ENCODE results near the gene GLYATL2. TPM values are rescaled to one million over a fixed set of nuclear protein-coding genes. Genes with fewer than 3 reads are reported as not detected.

The GLYATL2 gene, protein sequence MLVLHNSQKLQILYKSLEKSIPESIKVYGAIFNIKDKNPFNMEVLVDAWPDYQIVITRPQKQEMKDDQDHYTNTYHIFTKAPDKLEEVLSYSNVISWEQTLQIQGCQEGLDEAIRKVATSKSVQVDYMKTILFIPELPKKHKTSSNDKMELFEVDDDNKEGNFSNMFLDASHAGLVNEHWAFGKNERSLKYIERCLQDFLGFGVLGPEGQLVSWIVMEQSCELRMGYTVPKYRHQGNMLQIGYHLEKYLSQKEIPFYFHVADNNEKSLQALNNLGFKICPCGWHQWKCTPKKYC
- 0.44 TPM for total RNA-seq
- long read RNA-seq: 0 reads

DNA sequence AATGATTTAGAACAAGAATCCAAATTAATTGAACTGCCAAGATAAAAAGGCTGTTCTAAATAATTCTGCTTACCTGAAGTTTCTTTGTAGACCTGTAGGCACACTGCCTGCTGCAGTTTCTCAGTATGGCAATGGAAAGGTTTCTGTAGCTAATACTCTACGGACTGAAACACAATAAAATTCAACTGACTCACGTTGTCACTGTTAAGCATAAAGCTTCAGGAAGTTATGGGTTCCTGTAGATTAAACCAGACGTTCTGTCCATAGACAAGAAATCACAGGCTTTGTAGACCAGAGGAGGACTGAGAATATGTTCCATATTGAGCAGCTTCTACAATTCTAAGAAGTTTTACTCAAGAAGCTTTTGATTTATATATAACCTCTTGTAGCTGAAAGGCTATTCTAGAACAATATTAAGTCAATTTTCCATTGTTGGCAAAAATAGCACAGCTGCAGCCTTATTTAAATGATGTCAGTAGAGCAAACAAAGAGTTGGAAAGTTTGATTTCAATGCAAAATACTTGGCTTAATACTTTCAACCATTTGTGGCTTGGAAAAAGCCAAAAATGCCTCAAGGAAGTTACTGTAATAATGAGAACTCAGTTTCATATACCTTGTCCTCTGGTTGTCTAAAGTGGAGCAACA lies at the start of gene GLYATL2:
Gene GLYATL2, minus strand, starts transcription at position 344 of the 645 bp plus-strand sequence. CDS start 5,092 bp downstream, outside the sequence.
- Histone ChIP-seq H3K9me3 (replicated peaks) (peaks cover 15% of the 10 kb centered on the region), H3K36me3 (no peaks in the 10 kb centered on the region), H3K4me1 (no peaks in the 10 kb centered on the region), H3K27ac (replicated peaks) (no peak within 1 kb of the TSS), H3K4me3 (no peak within 1 kb of the TSS), H3K27me3 (ENCODE audit: low read depth) (no peaks in the 10 kb centered on the region)
- intact Hi-C loops (cut with micrococcal nuclease): no loop called here
- DNase-seq: no peak
- TF ChIP-seq, protein P1, sequence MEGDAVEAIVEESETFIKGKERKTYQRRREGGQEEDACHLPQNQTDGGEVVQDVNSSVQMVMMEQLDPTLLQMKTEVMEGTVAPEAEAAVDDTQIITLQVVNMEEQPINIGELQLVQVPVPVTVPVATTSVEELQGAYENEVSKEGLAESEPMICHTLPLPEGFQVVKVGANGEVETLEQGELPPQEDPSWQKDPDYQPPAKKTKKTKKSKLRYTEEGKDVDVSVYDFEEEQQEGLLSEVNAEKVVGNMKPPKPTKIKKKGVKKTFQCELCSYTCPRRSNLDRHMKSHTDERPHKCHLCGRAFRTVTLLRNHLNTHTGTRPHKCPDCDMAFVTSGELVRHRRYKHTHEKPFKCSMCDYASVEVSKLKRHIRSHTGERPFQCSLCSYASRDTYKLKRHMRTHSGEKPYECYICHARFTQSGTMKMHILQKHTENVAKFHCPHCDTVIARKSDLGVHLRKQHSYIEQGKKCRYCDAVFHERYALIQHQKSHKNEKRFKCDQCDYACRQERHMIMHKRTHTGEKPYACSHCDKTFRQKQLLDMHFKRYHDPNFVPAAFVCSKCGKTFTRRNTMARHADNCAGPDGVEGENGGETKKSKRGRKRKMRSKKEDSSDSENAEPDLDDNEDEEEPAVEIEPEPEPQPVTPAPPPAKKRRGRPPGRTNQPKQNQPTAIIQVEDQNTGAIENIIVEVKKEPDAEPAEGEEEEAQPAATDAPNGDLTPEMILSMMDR (IDR thresholded peaks at IDR 0.05; ENCODE audit: borderline replicate concordance): no peak

DNA sequence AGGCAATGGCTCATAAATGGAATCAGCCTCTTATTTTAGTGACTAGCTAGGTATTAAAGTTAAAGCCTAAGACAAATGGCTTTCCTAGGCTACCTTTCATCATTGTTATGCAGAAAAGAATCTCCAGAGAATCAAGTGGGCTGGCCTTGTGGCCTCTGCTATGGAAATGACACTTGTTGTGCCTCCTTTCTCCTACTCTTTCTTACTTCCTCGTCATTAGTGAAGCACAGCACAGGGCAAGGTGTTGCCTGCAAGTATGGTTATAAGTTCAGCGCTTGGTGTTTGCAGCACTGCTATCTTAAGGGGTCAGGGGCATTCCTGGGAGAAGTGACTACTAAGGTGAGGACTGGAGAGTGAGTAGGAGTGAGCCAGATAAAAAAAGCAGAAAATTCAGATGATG lies 49.4 kb upstream of the GLYATL2 start:
- no peaks in the 10 kb centered on the region for H3K36me3 ChIP-seq
- no peak for DNase-seq
- no peak overlapping the region for H3K27ac ChIP-seq (replicated peaks)
- no peaks in the 10 kb centered on the region for H3K9me3 ChIP-seq (replicated peaks)
- TF ChIP-seq, protein P1 (IDR thresholded peaks at IDR 0.05; ENCODE audit: borderline replicate concordance): no peak
- no peaks in the 10 kb centered on the region for H3K4me1 ChIP-seq
- intact Hi-C loops (cut with micrococcal nuclease): no loop called here
- peaks cover under 1% of the 10 kb centered on the region for H3K27me3 ChIP-seq (ENCODE audit: low read depth)
- no peak overlapping the region for H3K4me3 ChIP-seq

DNA sequence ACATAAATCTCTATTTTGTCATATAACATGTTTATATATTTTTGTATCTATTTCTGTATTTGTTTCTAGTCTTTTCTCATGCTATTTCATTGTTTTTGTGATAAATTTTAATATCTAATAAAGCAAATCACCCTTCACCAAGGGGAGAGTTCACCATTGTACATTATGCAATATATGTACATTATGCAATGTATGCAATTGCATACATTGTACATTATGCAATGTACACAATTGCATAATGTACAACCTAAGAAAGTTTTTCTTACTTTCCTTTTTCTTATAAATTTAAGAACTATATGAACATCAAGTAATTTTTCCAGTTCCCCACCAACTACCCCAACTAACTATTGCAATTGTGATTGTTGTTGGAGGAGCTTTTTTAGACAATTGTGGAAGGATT lies 44.1 kb upstream of the GLYATL2 start:
- Histone ChIP-seq H3K27me3 (ENCODE audit: low read depth) (no peaks in the 10 kb centered on the region), H3K36me3 (no peaks in the 10 kb centered on the region), H3K9me3 (replicated peaks) (peaks cover 4% of the 10 kb centered on the region), H3K4me1 (no peaks in the 10 kb centered on the region), H3K4me3 (no peak overlapping the region), H3K27ac (replicated peaks) (no peak overlapping the region)
- intact Hi-C loops (cut with micrococcal nuclease): no loop called here
- no peak for DNase-seq
- TF ChIP-seq, protein P1 (IDR thresholded peaks at IDR 0.05; ENCODE audit: borderline replicate concordance): no peak

DNA sequence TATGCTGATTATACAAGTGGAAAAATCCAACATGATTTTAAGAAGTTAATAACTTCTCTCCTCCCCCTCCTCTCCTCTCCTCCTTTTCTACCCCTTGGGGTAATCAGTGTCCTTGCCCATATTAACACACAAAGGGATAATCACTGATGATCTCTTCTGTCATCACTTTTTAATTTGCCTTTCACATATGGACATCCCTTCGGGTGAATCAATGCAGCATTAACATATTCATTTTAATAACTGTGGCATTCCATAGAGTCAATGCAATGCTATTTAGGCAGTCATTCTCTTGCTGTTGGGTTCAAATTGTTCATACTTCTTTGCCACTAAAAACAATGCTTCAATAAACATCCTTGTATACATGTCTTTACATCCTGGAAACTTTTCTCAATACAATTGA lies 42.9 kb upstream of the GLYATL2 start:
- TF ChIP-seq, protein P1 (IDR thresholded peaks at IDR 0.05; ENCODE audit: borderline replicate concordance): no peak
- no peaks in the 10 kb centered on the region for H3K4me1 ChIP-seq
- no peak for DNase-seq
- no peak overlapping the region for H3K27ac ChIP-seq (replicated peaks)
- H3K4me3 ChIP-seq: no peak overlapping the region
- no peaks in the 10 kb centered on the region for H3K36me3 ChIP-seq
- H3K27me3 ChIP-seq (ENCODE audit: low read depth): no peaks in the 10 kb centered on the region
- intact Hi-C loops (cut with micrococcal nuclease): no loop called here
- H3K9me3 ChIP-seq (replicated peaks): peaks cover 14% of the 10 kb centered on the region

DNA sequence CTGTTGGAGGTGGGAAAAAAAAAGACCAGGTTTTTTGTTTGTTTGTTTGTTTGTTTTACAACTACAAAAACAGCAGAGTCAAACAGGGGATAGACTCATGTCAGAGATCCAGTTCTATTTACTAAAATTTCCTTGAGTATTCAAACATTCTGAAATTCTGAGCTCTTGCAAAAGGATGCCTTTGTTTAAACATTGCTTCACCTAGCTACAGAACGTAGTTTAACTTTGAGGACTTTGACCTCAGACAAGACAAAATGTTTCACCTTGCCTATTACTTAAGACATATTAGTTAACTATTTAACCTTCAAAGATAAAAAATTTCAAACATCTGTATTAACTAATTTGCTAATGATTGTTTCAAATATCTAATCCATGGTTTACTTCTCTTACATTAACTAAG lies 36.1 kb upstream of the GLYATL2 start:
- intact Hi-C loops (cut with micrococcal nuclease): no loop called here
- Histone ChIP-seq H3K9me3 (replicated peaks) (peaks cover 23% of the 10 kb centered on the region), H3K4me1 (no peaks in the 10 kb centered on the region), H3K36me3 (no peaks in the 10 kb centered on the region), H3K27ac (replicated peaks) (no peak overlapping the region), H3K27me3 (ENCODE audit: low read depth) (no peaks in the 10 kb centered on the region), H3K4me3 (no peak overlapping the region)
- TF ChIP-seq, protein P1 (IDR thresholded peaks at IDR 0.05; ENCODE audit: borderline replicate concordance): no peak
- DNase-seq: no peak

Data from left ventricle myocardium inferior (tissue), 1 donor.